Hippocampal formation (tissue), 2 donors: ENCODE results near the gene NSG1.
"Not testable (repeated sequence)": the region's sequence is repeated elsewhere in the genome, so short reads cannot be mapped to it uniquely, and the experiment has no call there.

Source experiments
- DNase-seq, 2 donors: peaks; one replicate each; lab custom pipeline; 2025; lab: John Stamatoyannopoulos, UW

Gene NSG1

GRCh38 chr4:4416981-4417380 is 30.1 kb downstream of the NSG1 start:
- no peak for DNase-seq

- DNase-seq, result no peak
Measured at GRCh38 chr4:4417886-4418285, 31.0 kb downstream of the NSG1 start.

GRCh38 chr4:4418676-4419390 is 31.9 kb downstream of the NSG1 start:
- no peak for DNase-seq

DNA sequence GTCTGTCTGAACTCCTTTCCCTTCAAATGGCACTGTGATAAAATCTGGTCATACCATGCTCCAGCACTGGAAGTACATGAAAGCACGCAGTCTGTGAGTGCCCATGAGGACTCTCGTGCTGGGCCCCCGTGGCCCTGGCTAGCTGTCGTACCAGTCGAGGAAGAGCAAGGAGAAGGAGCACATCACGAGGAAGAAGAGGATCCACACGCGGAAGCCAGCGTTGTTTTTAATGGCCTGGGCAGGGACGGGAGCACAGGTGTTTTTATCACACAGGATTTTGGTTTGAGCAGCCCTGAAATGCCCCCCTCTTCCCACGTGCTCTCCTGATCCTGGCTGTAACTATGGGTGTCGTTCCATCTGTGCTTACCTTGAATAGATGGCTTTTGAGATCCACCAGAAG is 33.0 kb downstream of the NSG1 start:
- no peak for DNase-seq

DNA sequence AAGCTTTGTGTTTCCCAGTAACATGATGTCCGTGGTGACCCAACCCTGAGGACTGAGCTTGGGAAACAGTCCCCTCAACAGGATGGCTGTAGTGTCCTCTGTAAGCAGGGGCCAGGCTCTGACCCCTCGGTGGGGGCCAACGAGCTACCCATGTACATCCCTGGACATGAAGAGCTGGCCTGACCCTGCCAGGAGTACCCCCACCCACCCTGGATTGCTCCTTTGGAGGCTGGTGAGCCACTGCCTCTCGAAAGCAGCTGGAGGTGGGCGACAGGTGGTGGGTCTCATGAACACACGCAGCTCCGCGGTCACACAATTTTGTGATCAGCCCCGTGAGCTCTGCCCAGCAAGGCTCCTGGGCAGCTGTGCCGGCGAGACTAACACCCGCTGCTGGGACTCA is 33.5 kb downstream of the NSG1 start:
- no peak for DNase-seq

DNA sequence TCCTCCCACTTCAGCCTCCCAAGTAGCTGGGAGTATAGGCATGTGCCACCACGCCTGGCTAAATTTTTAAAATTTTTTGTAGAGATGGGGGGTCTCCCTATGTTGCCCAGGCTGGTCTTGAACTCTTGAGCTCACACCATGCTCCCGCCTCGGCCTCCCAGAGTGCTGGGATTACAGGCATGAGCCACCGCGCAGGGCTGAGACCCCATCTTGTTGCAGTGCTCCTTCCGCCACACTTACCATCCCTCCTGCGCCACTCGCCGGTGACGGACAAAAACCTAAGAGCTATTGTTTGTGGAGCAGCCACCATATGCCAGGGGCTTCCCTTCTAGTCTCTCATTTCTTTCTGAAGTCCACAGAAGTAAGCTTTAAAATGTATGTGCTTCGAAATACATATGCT is 34.5 kb downstream of the NSG1 start:
- no peak for DNase-seq

DNA sequence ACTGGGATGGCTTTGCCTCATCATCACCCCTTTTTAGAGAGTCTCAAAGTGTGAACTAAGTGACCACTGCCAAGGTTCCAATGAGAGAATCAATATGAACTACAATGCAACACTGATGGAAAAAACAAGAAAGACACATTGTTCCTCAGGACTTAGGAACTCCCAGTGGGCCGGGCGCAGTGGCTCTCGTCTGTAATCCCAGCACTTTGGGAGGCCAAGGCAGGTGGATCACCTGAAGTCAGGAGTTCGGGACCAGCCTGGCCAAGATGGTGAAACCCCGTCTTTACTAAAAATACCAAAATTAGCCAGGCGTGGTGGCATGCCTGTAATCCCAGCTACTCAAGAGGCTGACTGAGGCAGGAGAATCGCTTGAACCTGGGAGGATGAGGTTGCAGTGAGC is 35.2 kb downstream of the NSG1 start:
- DNase-seq, result not testable (repeated sequence)

- DNase-seq, result no peak
Measured at GRCh38 chr4:4422856-4423499, 36.1 kb downstream of the NSG1 start.

- DNase-seq, result no peak
Measured at GRCh38 chr4:4423706-4424498, 37.0 kb downstream of the NSG1 start.

DNA sequence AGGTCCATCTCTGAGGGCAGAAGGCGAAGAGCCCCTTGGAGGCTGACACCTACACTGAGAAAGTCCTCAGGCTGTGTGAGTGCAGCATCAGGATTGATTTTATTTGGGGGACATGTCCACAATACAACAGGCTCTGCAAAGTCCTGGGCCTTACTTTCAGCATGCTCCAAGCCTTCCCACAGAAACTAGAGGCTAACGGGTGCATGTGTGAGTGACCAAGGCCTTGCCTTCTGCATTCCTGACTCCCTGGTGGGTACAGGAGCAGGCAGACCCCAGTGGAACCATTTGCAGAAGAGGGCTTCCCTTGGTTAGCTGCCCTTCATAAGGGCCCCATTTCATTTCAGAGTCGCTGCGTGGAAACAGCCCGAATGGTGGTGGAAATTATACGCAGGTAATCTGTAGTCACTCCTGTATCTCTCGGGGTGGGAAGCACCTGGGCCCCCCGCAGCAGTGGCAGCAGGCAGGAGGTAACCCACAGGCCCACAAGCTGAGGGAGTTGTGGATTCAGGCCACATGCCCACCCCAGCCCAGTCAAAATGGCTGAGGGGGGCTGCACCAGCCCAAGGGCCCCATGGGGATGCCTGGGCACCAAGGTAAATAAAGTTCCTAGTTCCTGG is 37.7 kb downstream of the NSG1 start:
- DNase-seq, result no peak

DNA sequence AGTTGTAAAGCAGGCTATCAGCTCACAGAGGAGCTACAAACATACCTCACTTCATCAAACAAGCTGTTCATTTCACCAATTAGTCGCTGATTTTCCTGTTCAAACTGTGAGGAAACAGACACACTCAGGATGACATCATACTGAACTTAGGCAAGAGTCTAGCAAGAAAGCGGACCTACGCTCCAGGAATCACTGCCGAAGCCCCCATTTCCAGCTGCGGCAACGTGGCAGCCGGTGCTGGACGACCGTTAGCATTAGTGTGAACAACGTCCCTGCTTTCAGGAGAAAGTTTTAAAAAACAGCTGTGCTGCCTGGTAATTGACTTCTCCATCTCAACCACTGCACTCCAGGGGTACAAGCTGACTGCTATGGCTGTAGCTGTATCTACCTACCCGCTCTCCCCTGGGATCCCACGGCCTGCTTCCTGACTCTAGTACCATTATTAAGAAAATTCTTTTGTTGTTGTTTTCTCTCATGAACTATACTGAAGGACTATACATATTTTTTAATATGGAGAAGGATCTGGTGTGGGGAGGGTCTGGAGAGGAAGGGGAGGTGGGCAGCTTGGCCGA is 38.3 kb downstream of the NSG1 start:
- DNase-seq, result no peak

- no peak for DNase-seq
Measured at GRCh38 chr4:4425696-4426095, 38.8 kb downstream of the NSG1 start.

DNA sequence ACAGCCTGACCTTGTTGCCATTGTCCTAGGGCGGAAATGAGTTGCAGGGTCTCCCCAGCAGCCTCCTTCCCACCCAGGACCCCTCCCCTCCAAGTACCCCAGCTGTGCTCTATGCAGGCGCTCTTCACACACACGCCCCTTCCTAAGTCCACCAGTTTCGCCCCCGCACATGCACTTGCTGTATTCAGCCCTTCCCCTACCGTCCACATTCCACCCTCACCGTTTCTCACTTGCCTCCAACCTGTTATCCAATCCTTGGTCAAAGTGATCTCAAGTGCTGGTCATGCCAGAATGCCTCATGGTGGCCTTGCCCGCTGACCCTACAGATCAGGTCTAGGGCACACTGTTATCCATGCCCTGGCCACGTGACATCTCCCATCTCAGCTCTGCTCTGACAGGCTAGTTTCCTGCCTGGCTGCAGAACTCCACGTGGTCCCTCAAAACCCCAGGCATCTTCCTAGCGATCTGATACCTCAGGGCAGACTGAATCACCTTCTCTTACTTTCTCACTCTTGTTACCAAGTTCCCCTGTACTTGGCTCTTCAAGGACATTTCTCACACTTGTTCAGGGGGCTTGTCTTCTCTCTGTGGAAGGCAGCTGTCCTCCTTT is 39.7 kb downstream of the NSG1 start:
- no peak for DNase-seq

GRCh38 chr4:4427121-4427870 is 40.4 kb downstream of the NSG1 start:
- DNase-seq, result no peak

- no peak for DNase-seq
Measured at GRCh38 chr4:4427886-4428285, 41.0 kb downstream of the NSG1 start.

GRCh38 chr4:4428966-4429875 is 42.3 kb downstream of the NSG1 start:
- no peak for DNase-seq

DNA sequence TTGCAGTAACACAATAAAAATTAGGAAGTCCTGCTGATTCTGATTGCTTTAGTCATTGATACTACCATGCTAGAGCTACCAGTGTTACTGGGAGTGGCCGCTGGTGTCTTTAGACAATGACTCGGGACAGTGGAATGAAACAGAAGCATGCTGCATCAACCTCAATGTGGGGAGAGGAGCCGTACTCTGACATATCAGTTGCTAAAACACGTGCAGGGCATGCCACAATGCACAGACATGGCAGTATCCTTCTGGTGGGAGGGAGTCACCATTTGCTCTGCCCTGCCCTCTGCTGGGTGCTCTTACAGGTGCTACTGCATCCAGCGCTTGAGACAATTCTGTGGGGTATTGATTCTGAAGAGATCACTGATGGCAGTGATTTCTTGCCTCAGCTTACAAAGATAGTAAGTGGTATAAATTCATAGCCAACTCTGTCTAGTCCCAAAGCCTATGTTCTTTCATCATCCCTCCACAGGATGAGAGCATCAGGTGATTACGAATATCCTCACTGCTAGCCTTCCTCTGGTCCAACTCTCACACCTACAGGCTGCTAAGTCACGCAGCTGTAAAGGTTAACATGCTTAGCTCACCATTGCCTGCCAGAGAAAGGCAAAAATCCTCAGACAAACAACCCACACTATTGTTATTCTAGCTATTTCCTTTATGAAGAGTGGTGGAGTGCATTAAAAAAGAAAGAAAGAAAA is 43.7 kb downstream of the NSG1 start:
- DNase-seq, result no peak

GRCh38 chr4:4432341-4433125 is 45.6 kb downstream of the NSG1 start:
- DNase-seq, result no peak

DNA sequence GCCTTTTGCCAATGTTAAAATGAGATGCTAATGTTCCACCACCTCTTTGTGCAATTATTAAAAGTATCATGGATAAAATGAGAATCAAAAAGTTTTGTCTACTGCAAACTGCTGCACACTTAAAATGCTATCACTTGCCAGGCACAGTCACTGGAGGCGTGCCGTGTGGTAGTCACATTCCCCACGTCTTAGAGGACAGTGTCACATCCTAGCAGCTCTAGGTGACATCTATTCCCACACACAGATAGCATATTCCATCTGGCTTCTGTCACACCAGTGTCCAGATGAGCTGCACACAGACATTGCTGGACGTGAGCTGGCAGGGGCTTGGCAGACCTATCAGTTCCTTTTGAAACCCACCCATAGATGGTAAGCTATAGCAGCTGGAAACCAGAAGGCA is 47.0 kb downstream of the NSG1 start:
- DNase-seq, result no peak
